GM18873 (cell line): ENCODE results near the gene C14orf119.

Experiments
- ATAC-seq: cut with Tn5 transposase; IDR thresholded peaks from one replicate; pipeline ENCODE4 v1.9.1; 2021; ENCODE audit warnings: mild to moderate bottlenecking, moderate library complexity, moderate number of reproducible peaks; ENCODE audit not compliant: unreplicated experiment, low FRiP score

C14orf119 gene

DNA sequence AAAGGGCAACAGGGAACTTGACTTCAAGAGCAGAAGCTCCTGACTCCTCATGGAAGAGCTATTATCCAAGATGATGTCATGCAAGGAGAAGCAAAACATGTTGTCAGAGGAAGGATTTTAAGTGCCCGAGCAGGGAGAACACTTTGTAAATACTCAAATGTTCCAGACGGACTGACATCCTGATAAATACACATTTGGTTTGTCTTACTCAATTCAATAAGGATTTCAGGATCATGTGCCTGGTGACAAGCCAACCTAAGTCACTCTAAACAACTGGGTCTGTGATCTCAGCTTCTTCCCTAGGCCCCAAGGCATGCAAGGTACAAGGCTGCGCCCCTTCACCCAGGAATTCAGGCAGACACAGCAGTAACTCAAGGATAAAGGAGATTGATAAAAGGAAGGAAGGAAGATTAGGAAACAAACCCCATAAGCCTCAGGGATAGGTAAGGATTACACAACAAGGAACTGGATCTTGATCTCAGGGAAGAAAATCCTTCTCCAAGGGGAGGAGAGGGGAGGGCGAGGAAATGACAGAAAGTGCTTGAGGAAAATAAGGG lies 50.6 kb downstream of the C14orf119 start:
- no peak for ATAC-seq

GRCh38 chr14:23146351-23146910 lies 51.1 kb downstream of the C14orf119 start:
- ATAC-seq, result no peak

DNA sequence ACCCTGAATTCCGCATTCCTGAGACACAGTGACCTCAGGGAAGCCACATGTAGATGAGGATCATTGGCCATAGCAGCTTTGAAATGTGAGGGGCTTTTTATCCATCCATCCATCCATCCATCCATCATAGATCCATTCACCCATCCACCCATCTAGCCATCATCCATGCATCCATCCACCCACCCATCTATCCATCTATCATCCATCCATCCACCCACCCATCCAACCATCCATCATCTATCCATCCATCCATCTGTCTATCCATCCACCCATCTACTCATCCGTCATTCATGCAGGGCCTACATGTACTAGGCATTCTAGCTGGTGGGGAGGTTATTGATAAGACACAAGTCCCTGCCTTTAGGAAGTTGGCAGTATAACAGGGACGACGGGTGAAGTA lies 51.7 kb downstream of the C14orf119 start:
- no peak for ATAC-seq

DNA sequence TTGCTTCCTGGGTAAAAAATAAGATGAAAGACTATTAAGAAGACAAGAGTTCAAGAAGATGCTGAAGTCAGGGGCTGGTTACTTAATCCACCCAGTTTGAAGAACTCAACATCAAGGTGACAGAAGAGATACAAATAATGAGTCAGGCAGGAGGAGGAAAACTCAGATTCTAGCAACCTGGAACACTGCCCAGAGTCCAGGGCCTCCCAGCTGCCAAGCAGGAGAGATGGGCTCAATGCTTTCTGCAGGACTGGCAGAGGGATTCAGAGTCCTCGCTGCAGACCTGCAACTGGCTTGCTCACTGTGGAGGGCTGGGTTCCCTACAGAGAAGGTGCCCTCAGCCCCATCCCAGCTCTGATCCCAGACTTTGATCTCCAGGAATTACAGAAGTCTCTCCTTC lies 52.4 kb downstream of the C14orf119 start:
- no peak for ATAC-seq

DNA sequence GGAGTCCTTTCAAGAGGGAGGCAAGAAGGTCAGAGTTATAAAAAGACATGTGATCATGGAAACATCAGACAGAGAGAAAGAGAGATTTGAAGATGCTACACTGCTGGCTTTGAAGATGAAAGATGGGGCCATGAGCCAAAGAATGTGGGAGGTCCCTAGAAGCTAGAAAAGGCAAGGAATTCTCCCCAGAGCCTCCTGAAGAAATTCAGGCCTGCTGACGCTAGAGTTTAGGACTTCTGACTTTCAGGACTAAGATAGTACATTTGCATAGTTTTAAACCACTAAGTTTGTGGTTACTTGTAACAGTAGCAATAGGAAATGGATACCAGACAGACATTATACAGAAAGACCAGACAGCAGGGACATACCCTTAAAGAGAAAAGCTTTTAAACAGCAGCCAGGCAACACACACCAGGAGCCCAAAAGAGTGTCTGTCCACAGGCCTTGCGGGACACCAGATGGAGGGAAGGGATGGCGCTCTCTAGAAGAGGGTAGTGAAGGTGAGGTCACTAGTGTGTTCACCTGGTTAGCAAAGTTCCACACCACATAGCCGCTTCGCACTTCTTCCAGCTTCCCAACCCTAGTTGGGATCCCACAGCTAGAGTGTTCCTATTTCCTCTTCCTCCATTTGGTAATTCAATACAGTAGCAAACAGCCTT lies 53.4 kb downstream of the C14orf119 start:
- ATAC-seq, result no peak

DNA sequence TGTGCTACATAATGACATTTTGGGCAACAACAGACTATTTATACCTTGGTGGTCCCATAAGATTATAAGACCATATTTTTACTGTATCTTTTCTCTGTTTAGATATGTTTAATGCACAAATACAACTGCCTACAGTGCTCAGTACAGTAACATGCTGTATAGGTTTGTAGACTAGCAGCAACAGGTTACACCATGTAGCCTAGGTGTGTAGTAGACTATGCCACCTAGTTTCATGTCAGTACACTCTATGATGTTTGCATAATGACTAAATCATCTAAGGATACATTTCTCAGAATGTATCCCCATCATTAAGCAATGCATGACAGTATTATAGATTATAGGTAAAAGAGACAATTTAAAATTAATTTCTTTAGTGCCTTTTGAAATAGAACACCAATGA lies 54.4 kb downstream of the C14orf119 start:
- ATAC-seq, result no peak
